ENCODE data around the gene PREPL. TPM values are rescaled to one million over a fixed set of nuclear protein-coding genes. Genes with fewer than 3 reads are reported as not detected.

Gene PREPL
- total and polyA plus RNA-seq, 2 experiments from 2014 or later: 16.5 to 49.0 TPM

DNA sequence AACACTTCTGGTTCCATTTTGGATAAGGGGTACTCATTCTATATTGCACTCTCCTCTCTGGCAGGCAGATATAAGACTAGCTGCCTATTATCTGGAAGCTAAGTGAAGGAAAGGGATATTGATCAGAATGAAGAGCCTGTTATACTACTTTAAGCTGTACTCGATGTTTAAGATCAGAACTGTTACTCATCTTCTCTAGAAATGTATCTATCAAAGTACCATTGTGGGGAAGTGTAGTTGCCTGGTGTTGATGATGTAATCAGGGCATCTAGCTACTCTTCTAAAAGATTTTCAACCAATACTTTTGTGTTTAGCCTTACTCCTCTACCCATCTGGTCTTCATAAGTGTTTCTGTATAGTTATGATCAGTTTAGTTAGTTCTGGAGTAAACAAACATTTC, 6.3 kb upstream of the PREPL start:
- H3K27ac ChIP-seq (ENCODE audit: low read depth): no peak overlapping the region
- H3F3A ChIP-seq (replicated peaks; ENCODE audit: low read depth): peaks cover 2% of the 10 kb centered on the region; the same call in 1 of the 2 replicates
- Mint-ChIP-seq H3K4me3 (no peak overlapping the region), H3K36me3 (ENCODE audit: low read depth) (no peaks in the 10 kb centered on the region), H3K4me1 (peaks cover 18% of the 10 kb centered on the region), H3K27me3 (ENCODE audit: insufficient read depth, low read depth, poor library complexity) (no peaks in the 10 kb centered on the region), H3K27ac (no peak overlapping the region), H3K9me3 (no peaks in the 10 kb centered on the region)
- peaks cover 5% of the 10 kb centered on the region for H3K4me1 ChIP-seq (ENCODE audit: insufficient read depth)
- no peaks in the 10 kb centered on the region for H3K9me2 ChIP-seq (ENCODE audit: insufficient read depth)
- no peak overlapping the region for H3K4me2 ChIP-seq
- no peak for TF ChIP-seq EZH2 (IDR thresholded peaks at IDR 0.05; ENCODE audit: low read depth, unreplicated experiment)
- no peak overlapping the region for H3K4me3 ChIP-seq
- H3K79me2 ChIP-seq (replicated peaks; ENCODE audit: insufficient read depth): peaks cover 79% of the 10 kb centered on the region
- H4K20me1 ChIP-seq (replicated peaks; ENCODE audit: insufficient read depth): no peaks in the 10 kb centered on the region
- no peak overlapping the region for H2AFZ ChIP-seq
- ATAC-seq: no peak
- no peaks in the 10 kb centered on the region for H3K27me3 ChIP-seq (ENCODE audit: insufficient read depth)
- no peak for DNase-seq (ENCODE audit: low spot score)
- H3K36me3 ChIP-seq (ENCODE audit: insufficient read depth): no peaks in the 10 kb centered on the region

GRCh38 chr2:44364604-44365003, 3.3 kb upstream of the PREPL start:
- peaks cover 81% of the 10 kb centered on the region for H3K79me2 ChIP-seq (replicated peaks; ENCODE audit: insufficient read depth)
- peaks cover 8% of the 10 kb centered on the region; the same call in 1 of the 2 replicates for H3K4me1 ChIP-seq (ENCODE audit: insufficient read depth)
- no peak overlapping the region for H3K27ac Mint-ChIP-seq
- H3K9me2 ChIP-seq (ENCODE audit: insufficient read depth): no peaks in the 10 kb centered on the region
- no peaks in the 10 kb centered on the region for H3K27me3 ChIP-seq (ENCODE audit: insufficient read depth)
- no peaks in the 10 kb centered on the region for H4K20me1 ChIP-seq (replicated peaks; ENCODE audit: insufficient read depth)
- no peak overlapping the region for H3K4me3 ChIP-seq
- H3K4me2 ChIP-seq: no peak overlapping the region
- H3K27ac ChIP-seq (ENCODE audit: low read depth): no peak overlapping the region
- H2AFZ ChIP-seq: no peak overlapping the region
- H3K36me3 ChIP-seq (ENCODE audit: insufficient read depth): no peaks in the 10 kb centered on the region
- H3K4me1 Mint-ChIP-seq: peaks cover 16% of the 10 kb centered on the region
- DNase-seq (ENCODE audit: low spot score) (no peak), ATAC-seq (no peak)
- no peaks in the 10 kb centered on the region; the same call in 2 of the 3 replicates for H3K36me3 Mint-ChIP-seq (ENCODE audit: low read depth)
- H3F3A ChIP-seq (replicated peaks; ENCODE audit: low read depth): peaks cover 5% of the 10 kb centered on the region; the same call in 1 of the 2 replicates
- peaks cover 3% of the 10 kb centered on the region; the same call in 1 of the 3 replicates for H3K9me3 Mint-ChIP-seq
- H3K27me3 Mint-ChIP-seq (ENCODE audit: insufficient read depth, low read depth, poor library complexity): peaks cover 6% of the 10 kb centered on the region
- no peak overlapping the region for H3K4me3 Mint-ChIP-seq
- TF ChIP-seq, protein P1, sequence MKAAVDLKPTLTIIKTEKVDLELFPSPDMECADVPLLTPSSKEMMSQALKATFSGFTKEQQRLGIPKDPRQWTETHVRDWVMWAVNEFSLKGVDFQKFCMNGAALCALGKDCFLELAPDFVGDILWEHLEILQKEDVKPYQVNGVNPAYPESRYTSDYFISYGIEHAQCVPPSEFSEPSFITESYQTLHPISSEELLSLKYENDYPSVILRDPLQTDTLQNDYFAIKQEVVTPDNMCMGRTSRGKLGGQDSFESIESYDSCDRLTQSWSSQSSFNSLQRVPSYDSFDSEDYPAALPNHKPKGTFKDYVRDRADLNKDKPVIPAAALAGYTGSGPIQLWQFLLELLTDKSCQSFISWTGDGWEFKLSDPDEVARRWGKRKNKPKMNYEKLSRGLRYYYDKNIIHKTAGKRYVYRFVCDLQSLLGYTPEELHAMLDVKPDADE (IDR thresholded peaks at IDR 0.05): no peak
- no peak for TF ChIP-seq NANOG (IDR thresholded peaks at IDR 0.05; ENCODE audit: borderline replicate concordance)
- TF ChIP-seq STAT1 (IDR thresholded peaks at IDR 0.05; ENCODE audit: unreplicated experiment): no peak
- TF ChIP-seq EZH2 (IDR thresholded peaks at IDR 0.05; ENCODE audit: low read depth, unreplicated experiment): no peak
- TF ChIP-seq, protein P2, sequence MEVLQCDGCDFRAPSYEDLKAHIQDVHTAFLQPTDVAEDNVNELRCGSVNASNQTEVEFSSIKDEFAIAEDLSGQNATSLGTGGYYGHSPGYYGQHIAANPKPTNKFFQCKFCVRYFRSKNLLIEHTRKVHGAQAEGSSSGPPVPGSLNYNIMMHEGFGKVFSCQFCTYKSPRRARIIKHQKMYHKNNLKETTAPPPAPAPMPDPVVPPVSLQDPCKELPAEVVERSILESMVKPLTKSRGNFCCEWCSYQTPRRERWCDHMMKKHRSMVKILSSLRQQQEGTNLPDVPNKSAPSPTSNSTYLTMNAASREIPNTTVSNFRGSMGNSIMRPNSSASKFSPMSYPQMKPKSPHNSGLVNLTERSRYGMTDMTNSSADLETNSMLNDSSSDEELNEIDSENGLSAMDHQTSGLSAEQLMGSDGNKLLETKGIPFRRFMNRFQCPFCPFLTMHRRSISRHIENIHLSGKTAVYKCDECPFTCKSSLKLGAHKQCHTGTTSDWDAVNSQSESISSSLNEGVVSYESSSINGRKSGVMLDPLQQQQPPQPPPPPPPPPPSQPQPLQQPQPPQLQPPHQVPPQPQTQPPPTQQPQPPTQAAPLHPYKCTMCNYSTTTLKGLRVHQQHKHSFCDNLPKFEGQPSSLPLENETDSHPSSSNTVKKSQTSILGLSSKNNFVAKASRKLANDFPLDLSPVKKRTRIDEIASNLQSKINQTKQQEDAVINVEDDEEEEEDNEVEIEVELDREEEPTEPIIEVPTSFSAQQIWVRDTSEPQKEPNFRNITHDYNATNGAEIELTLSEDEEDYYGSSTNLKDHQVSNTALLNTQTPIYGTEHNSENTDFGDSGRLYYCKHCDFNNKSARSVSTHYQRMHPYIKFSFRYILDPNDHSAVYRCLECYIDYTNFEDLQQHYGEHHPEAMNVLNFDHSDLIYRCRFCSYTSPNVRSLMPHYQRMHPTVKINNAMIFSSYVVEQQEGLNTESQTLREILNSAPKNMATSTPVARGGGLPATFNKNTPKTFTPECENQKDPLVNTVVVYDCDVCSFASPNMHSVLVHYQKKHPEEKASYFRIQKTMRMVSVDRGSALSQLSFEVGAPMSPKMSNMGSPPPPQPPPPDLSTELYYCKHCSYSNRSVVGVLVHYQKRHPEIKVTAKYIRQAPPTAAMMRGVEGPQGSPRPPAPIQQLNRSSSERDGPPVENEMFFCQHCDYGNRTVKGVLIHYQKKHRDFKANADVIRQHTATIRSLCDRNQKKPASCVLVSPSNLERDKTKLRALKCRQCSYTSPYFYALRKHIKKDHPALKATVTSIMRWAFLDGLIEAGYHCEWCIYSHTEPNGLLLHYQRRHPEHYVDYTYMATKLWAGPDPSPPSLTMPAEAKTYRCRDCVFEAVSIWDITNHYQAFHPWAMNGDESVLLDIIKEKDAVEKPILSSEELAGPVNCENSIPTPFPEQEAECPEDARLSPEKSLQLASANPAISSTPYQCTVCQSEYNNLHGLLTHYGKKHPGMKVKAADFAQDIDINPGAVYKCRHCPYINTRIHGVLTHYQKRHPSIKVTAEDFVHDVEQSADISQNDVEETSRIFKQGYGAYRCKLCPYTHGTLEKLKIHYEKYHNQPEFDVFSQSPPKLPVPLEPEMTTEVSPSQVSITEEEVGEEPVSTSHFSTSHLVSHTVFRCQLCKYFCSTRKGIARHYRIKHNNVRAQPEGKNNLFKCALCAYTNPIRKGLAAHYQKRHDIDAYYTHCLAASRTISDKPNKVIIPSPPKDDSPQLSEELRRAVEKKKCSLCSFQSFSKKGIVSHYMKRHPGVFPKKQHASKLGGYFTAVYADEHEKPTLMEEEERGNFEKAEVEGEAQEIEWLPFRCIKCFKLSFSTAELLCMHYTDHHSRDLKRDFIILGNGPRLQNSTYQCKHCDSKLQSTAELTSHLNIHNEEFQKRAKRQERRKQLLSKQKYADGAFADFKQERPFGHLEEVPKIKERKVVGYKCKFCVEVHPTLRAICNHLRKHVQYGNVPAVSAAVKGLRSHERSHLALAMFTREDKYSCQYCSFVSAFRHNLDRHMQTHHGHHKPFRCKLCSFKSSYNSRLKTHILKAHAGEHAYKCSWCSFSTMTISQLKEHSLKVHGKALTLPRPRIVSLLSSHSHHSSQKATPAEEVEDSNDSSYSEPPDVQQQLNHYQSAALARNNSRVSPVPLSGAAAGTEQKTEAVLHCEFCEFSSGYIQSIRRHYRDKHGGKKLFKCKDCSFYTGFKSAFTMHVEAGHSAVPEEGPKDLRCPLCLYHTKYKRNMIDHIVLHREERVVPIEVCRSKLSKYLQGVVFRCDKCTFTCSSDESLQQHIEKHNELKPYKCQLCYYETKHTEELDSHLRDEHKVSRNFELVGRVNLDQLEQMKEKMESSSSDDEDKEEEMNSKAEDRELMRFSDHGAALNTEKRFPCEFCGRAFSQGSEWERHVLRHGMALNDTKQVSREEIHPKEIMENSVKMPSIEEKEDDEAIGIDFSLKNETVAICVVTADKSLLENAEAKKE (CRISPR knock-in tag; IDR thresholded peaks at IDR 0.05): no peak
- no peak for TF ChIP-seq CREB1 (CRISPR knock-in tag; IDR thresholded peaks at IDR 0.05; ENCODE audit: low read depth)
- no peak for TF ChIP-seq CTCF (conservative IDR thresholded peaks at IDR 0.05; ENCODE audit: low read depth in 2 of 2)
- no peak for TF ChIP-seq EZH2phosphoT487 (IDR thresholded peaks at IDR 0.05; ENCODE audit: unreplicated experiment)
- TF ChIP-seq, protein P3, sequence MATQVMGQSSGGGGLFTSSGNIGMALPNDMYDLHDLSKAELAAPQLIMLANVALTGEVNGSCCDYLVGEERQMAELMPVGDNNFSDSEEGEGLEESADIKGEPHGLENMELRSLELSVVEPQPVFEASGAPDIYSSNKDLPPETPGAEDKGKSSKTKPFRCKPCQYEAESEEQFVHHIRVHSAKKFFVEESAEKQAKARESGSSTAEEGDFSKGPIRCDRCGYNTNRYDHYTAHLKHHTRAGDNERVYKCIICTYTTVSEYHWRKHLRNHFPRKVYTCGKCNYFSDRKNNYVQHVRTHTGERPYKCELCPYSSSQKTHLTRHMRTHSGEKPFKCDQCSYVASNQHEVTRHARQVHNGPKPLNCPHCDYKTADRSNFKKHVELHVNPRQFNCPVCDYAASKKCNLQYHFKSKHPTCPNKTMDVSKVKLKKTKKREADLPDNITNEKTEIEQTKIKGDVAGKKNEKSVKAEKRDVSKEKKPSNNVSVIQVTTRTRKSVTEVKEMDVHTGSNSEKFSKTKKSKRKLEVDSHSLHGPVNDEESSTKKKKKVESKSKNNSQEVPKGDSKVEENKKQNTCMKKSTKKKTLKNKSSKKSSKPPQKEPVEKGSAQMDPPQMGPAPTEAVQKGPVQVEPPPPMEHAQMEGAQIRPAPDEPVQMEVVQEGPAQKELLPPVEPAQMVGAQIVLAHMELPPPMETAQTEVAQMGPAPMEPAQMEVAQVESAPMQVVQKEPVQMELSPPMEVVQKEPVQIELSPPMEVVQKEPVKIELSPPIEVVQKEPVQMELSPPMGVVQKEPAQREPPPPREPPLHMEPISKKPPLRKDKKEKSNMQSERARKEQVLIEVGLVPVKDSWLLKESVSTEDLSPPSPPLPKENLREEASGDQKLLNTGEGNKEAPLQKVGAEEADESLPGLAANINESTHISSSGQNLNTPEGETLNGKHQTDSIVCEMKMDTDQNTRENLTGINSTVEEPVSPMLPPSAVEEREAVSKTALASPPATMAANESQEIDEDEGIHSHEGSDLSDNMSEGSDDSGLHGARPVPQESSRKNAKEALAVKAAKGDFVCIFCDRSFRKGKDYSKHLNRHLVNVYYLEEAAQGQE (IDR thresholded peaks at IDR 0.05; ENCODE audit: unreplicated experiment): no peak
